ENCODE measurements around the gene HOXA2.

Gene HOXA2

GRCh38 chr7:27068259-27068658 is 34.2 kb downstream of the HOXA2 start:
- H3K4me1 ChIP-seq (ENCODE audit: control insufficient read depth, insufficient read depth, low read length): peaks cover 18% of the 10 kb centered on the region
- DNase-seq (ENCODE audit: low read depth): no peak
- no peaks in the 10 kb centered on the region for H3K27me3 ChIP-seq (replicated peaks; ENCODE audit: control insufficient read depth, insufficient read depth, low read length)
- no peaks in the 10 kb centered on the region for H3K9me3 ChIP-seq (ENCODE audit: control insufficient read depth, low read length)
- H3K4me3 ChIP-seq (ENCODE audit: low read length): no peak overlapping the region
- H3K36me3 ChIP-seq (ENCODE audit: control insufficient read depth, insufficient read depth, low read length, severe bottlenecking): no peaks in the 10 kb centered on the region
- H3K9ac ChIP-seq (ENCODE audit: low read length): no peak overlapping the region

- Histone ChIP-seq H3K9ac (ENCODE audit: low read length) (no peak overlapping the region), H3K27me3 (replicated peaks; ENCODE audit: control insufficient read depth, insufficient read depth, low read length) (no peaks in the 10 kb centered on the region), H3K4me1 (ENCODE audit: control insufficient read depth, insufficient read depth, low read length) (peaks cover 22% of the 10 kb centered on the region), H3K4me3 (ENCODE audit: low read length) (no peak overlapping the region), H3K9me3 (ENCODE audit: control insufficient read depth, low read length) (no peaks in the 10 kb centered on the region), H3K36me3 (ENCODE audit: control insufficient read depth, insufficient read depth, low read length, severe bottlenecking) (no peaks in the 10 kb centered on the region)
- DNase-seq (ENCODE audit: low read depth): no peak
These were observed 36.3 kb downstream of the HOXA2 start for GRCh38 chr7:27066148-27066547.

GRCh38 chr7:27065709-27066108 is 36.8 kb downstream of the HOXA2 start:
- no peak for DNase-seq (ENCODE audit: low read depth)
- Histone ChIP-seq H3K27me3 (replicated peaks; ENCODE audit: control insufficient read depth, insufficient read depth, low read length) (no peaks in the 10 kb centered on the region), H3K36me3 (ENCODE audit: control insufficient read depth, insufficient read depth, low read length, severe bottlenecking) (no peaks in the 10 kb centered on the region), H3K4me3 (ENCODE audit: low read length) (no peak overlapping the region), H3K9ac (ENCODE audit: low read length) (no peak overlapping the region), H3K4me1 (ENCODE audit: control insufficient read depth, insufficient read depth, low read length) (peaks cover 22% of the 10 kb centered on the region), H3K9me3 (ENCODE audit: control insufficient read depth, low read length) (no peaks in the 10 kb centered on the region)

GRCh38 chr7:27064661-27065060 is 37.8 kb downstream of the HOXA2 start:
- no peaks in the 10 kb centered on the region for H3K9me3 ChIP-seq (ENCODE audit: control insufficient read depth, low read length)
- peak; percentile 2 for DNase-seq (ENCODE audit: low read depth)
- peak overlapping the region; percentile 2 for H3K9ac ChIP-seq (ENCODE audit: low read length)
- peak overlapping the region; percentile 47 for H3K4me3 ChIP-seq (ENCODE audit: low read length)
- peaks cover 22% of the 10 kb centered on the region for H3K4me1 ChIP-seq (ENCODE audit: control insufficient read depth, insufficient read depth, low read length)
- no peaks in the 10 kb centered on the region for H3K27me3 ChIP-seq (replicated peaks; ENCODE audit: control insufficient read depth, insufficient read depth, low read length)
- H3K36me3 ChIP-seq (ENCODE audit: control insufficient read depth, insufficient read depth, low read length, severe bottlenecking): no peaks in the 10 kb centered on the region

- H3K4me3 ChIP-seq (ENCODE audit: low read length): peak overlapping the region; percentile 47
- no peaks in the 10 kb centered on the region for H3K27me3 ChIP-seq (replicated peaks; ENCODE audit: control insufficient read depth, insufficient read depth, low read length)
- DNase-seq (ENCODE audit: low read depth): peak; percentile 1
- peaks cover 22% of the 10 kb centered on the region for H3K4me1 ChIP-seq (ENCODE audit: control insufficient read depth, insufficient read depth, low read length)
- H3K9ac ChIP-seq (ENCODE audit: low read length): peak overlapping the region; percentile 2
- H3K36me3 ChIP-seq (ENCODE audit: control insufficient read depth, insufficient read depth, low read length, severe bottlenecking): no peaks in the 10 kb centered on the region
- no peaks in the 10 kb centered on the region for H3K9me3 ChIP-seq (ENCODE audit: control insufficient read depth, low read length)
These were observed 38.3 kb downstream of the HOXA2 start for GRCh38 chr7:27064159-27064558.

- H3K9ac ChIP-seq (ENCODE audit: low read length): no peak overlapping the region
- peaks cover 22% of the 10 kb centered on the region for H3K4me1 ChIP-seq (ENCODE audit: control insufficient read depth, insufficient read depth, low read length)
- no peaks in the 10 kb centered on the region for H3K27me3 ChIP-seq (replicated peaks; ENCODE audit: control insufficient read depth, insufficient read depth, low read length)
- no peaks in the 10 kb centered on the region for H3K9me3 ChIP-seq (ENCODE audit: control insufficient read depth, low read length)
- no peak overlapping the region for H3K4me3 ChIP-seq (ENCODE audit: low read length)
- DNase-seq (ENCODE audit: low read depth): no peak
- no peaks in the 10 kb centered on the region for H3K36me3 ChIP-seq (ENCODE audit: control insufficient read depth, insufficient read depth, low read length, severe bottlenecking)
These were observed 39.5 kb downstream of the HOXA2 start for GRCh38 chr7:27062946-27063345.

- H3K36me3 ChIP-seq (ENCODE audit: control insufficient read depth, insufficient read depth, low read length, severe bottlenecking): no peaks in the 10 kb centered on the region
- H3K4me1 ChIP-seq (ENCODE audit: control insufficient read depth, insufficient read depth, low read length): peaks cover 16% of the 10 kb centered on the region
- H3K4me3 ChIP-seq (ENCODE audit: low read length): no peak overlapping the region
- no peak for DNase-seq (ENCODE audit: low read depth)
- H3K9me3 ChIP-seq (ENCODE audit: control insufficient read depth, low read length): no peaks in the 10 kb centered on the region
- H3K27me3 ChIP-seq (replicated peaks; ENCODE audit: control insufficient read depth, insufficient read depth, low read length): no peaks in the 10 kb centered on the region
- H3K9ac ChIP-seq (ENCODE audit: low read length): no peak overlapping the region
These were observed 49.3 kb downstream of the HOXA2 start for GRCh38 chr7:27053153-27053552.

GRCh38 chr7:27051451-27051850 is 51.0 kb downstream of the HOXA2 start:
- DNase-seq (ENCODE audit: low read depth): no peak
- Histone ChIP-seq H3K9ac (ENCODE audit: low read length) (no peak overlapping the region), H3K4me1 (ENCODE audit: control insufficient read depth, insufficient read depth, low read length) (peaks cover 25% of the 10 kb centered on the region), H3K9me3 (ENCODE audit: control insufficient read depth, low read length) (no peaks in the 10 kb centered on the region), H3K36me3 (ENCODE audit: control insufficient read depth, insufficient read depth, low read length, severe bottlenecking) (no peaks in the 10 kb centered on the region), H3K27me3 (replicated peaks; ENCODE audit: control insufficient read depth, insufficient read depth, low read length) (no peaks in the 10 kb centered on the region), H3K4me3 (ENCODE audit: low read length) (no peak overlapping the region)

Data from adipocyte (in vitro differentiated cells).